ENCODE measurements around the gene SUCO.
"Not testable (repeated sequence)": the region's sequence is repeated elsewhere in the genome, so short reads cannot be mapped to it uniquely, and the experiment has no call there.

Gene SUCO

DNA sequence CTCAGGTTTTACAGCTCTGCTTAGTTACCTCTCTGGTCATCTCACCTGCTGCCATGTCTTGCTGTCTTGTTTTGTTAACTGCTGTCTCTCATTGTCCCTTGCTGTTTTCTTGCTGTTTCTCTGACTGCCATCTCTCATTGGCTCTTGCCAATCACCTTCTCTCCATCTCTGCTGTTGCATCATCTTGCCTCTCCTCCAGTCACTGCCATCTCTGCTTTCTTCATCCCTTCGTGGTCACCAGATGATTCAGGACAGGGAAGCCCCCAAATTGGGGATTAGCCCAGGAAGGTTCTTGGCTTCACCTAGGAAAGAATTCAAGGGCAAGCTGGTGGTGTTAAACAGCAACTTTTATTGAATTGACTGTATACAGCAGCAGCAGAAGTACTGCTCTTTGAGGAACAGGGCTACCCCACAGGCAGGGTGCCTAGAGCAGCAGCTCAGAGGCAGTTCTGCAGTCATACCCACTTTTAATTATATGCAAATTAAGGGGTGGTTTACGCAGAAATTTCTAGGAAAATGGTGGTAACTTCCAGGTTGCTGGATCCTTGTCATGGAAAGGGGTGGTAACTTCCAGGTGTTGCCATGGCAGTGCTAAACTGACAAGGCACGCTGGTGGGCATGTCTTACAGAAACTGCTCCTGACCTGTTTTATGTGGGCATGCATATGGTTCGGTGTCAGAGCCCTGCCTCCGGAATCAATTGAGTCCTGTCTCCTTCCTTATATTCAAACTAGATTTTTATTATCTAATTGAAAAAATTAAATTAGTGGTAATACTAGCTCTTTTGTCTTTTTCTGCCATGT is 33.4 kb downstream of the SUCO start:
- no peak for DNase-seq

DNA sequence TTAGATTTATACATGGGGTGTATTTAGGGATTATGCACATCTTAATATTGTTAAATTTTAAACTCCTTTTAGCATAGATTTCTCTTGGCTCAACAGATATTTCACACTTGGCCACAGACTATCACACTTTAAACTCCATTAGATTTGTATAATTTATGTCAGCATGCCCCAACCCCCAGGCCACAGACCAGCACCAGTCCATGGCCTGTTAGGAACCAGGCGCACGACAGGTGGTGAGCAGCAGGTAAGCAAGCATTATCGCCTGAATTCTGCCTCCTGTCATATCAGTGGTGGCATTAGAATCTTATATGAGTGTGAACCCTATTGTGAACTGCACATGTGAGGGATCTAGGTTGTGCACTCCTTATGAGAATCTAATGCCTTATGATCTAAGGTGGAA is 34.8 kb downstream of the SUCO start:
- no peak for DNase-seq

GRCh38 chr1:172574080-172574479 is 41.1 kb downstream of the SUCO start:
- no peak for DNase-seq

GRCh38 chr1:172578586-172578985 is 45.6 kb downstream of the SUCO start:
- DNase-seq, result no peak

GRCh38 chr1:172581273-172581672 is 48.3 kb downstream of the SUCO start:
- DNase-seq, result no peak

GRCh38 chr1:172581779-172582178 is 48.8 kb downstream of the SUCO start:
- no peak for DNase-seq

DNA sequence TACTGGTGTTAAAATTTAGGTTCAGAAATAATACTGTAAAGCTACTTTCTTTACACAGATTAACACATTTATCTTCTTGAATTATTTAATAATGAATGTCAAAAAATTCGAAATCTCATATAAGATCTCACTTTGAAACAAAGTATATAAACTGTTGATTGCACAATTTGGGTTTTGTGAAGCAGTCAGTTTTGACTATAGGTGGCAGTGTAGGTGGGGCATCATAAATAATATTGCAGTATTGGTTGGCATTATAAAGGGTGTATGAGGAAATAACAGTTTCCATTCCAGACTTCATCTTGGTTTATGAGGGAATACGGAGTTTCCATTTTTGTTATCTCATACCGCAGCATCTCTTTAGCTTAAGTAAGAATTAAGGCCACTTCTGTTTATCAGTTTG is 49.9 kb downstream of the SUCO start:
- no peak for DNase-seq

- no peak for DNase-seq
Observed at GRCh38 chr1:172585348-172585747, 52.4 kb downstream of the SUCO start.

DNA sequence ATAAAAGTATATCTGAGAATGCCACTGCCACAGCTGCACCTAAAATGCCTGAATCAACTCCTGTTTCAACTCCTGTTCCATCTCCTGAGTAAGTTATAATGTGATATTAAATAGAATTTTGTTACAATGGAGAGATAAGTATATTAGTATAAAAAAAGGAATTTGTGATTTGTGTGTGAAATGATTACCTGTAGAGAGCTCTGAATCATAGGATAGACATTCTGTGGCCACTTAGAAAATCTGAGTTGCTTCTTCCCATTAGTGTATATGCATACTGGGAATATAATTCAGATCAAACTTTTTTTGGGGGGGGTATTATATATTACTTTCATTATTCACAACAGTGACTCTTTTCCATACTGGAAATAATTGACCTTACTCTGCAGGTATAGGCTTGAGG is 52.9 kb downstream of the SUCO start:
- DNase-seq, result no peak

DNA sequence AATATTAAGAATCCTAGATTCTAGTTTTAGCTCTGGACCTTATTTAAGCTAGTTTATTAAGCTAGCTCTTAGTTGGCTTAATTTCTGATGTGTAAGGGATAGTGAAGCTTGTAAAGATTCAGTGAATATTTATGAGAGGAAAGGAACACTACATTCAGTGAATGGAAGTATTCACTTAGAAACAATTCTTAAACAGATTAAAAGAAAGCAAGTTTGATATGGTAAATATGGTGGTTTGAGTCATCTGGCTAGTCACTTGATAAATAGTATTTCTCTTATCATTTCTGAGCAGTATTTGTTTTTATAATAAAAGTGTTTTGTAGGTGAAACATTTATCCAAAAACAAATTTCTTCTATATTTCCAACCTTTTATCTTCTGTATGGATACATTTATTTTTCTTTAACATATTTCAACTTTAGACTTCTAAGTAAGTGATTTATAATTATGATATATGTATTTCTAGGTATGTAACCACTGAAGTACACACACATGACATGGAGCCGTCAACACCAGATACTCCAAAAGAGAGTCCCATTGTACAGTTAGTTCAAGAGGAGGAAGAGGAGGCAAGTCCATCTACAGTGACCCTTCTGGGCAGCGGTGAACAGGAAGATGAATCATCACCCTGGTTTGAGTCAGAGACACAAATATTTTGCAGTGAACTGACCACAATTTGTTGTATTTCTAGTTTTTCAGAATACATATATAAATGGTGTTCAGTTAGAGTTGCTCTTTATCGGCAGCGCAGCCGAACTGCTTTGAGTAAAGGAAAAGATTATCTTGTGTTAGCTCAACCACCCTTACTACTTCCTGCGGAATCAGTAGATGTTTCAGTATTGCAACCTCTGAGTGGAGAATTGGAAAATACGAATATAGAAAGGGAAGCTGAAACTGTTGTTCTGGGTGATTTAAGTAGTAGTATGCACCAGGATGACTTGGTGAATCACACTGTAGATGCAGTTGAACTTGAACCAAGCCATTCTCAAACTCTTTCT is 55.6 kb downstream of the SUCO start:
- no peak for DNase-seq

DNA sequence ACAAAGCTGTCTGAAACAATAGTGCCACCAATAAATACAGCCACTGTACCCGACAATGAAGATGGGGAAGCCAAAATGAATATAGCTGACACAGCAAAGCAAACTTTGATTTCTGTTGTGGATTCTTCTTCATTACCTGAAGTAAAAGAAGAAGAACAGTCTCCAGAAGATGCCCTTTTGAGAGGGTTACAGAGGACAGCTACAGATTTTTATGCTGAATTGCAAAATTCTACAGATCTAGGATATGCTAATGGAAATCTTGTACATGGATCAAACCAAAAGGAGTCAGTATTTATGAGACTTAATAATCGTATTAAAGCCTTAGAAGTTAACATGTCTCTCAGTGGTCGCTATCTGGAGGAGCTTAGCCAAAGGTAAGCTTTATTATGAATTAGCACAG is 56.6 kb downstream of the SUCO start:
- DNase-seq, result no peak

- not testable (repeated sequence) for DNase-seq
Observed at GRCh38 chr1:172591429-172591828, 58.5 kb downstream of the SUCO start.

DNA sequence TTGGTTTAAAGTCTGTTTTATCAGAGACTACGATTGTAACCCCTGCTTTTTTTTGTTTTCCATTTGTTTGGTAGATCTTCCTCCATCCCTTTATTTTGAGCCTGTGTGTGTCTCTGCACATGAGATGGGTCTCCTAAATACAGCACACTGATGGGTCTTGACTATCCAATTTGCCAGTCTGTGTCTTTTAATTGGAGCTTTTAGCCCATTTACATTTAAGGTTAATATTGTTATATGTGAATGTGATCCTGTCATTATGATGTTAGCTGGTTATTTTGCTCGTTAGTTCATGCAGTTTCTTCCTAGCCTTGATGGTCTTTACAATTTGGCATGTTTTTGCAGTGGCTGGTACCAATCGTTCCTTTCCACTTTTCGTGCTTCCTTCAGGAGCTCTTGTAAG is 62.1 kb downstream of the SUCO start:
- DNase-seq, result not testable (repeated sequence)

- not testable (repeated sequence) for DNase-seq
Observed at GRCh38 chr1:172596782-172597181, 63.8 kb downstream of the SUCO start.

GRCh38 chr1:172599912-172600311 is 67.0 kb downstream of the SUCO start:
- DNase-seq, result no peak

DNA sequence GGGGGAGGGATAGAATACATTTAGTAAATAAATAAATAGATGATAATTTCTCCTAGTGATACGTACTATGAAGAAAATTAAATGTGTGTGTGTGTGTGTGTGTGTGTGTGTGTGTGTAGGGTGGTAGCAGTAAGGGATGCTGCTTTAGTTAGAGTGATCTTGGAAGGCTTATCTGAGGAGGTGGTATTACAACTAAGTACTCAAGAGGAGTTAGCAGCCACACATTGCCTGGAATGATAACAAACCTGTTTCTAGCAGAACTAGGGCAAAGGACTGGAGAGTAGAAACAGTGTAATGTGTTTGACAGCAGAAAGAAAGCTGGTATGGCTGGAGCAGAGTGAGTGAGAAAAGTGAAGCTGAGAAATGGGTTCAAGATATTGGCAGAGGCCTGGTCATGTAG is 67.7 kb downstream of the SUCO start:
- DNase-seq, result no peak

DNA sequence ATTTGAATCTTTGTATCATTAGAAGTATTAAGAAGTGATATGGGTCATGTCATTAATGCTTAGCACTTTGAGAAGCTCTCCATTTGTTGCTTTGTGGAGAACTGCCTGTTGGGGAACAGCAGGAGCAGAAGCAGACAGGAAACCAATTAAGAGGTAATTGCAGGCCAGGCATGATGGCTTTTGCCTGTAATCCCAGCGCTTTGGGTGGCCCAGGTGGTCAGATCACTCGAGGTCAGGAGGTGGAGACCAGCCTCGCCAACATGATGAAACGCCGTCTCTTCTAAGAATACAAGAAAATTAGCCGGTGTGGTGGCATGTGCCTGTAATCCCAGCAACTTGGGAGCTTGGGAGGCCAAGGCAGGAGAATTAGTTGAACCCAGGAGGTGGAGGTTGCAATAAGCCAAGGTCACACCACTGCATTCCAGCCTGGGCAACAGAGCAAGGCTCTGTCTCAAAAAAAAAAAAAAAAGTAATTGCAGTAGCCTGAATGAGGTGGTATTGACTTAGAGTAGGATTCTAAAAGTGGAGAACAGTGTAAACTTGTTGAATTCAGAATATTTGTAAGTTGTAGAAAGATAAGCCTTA is 68.2 kb downstream of the SUCO start:
- DNase-seq, result no peak

DNA sequence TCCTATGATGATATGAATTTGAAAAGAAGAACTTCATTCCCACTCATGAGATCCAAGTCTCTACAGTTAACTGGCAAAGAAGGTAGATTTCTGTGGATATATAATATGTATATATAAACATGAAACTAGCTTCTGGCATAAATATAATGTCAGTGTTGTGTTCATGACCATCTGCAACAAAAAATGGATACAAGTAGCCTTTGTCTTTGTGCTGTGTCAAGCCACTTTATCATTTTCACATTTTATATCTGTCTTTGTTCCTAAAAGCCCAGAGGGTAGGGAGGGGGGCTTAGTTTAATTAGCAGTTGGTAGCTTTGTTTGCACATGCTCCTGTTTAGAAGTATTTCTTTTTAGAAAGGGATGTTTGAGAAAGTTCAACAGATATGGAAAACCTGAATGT is 69.8 kb downstream of the SUCO start:
- DNase-seq, result no peak

- no peak for DNase-seq
Observed at GRCh38 chr1:172603816-172604215, 70.9 kb downstream of the SUCO start.

DNA sequence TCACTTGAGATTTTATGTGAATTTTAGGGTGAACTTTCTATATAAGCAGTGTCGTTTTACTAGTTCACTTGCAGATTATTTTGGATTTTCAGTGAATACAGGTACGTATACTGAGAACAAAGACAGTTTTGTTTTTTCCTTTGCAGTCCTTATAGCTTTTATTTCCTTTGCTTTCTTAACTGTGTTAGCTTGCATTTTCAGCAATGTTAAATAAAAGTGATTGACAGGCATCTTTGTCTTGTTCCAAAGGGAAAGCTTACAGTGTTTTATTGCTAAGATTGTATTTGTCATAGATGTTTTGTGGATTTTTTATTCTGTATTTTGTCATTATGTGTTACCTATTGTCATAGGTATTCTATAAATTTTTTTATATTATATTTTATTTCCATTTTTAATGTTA is 72.7 kb downstream of the SUCO start:
- DNase-seq, result no peak

- DNase-seq, result no peak
Observed at GRCh38 chr1:172607145-172607544, 74.2 kb downstream of the SUCO start.

DNA sequence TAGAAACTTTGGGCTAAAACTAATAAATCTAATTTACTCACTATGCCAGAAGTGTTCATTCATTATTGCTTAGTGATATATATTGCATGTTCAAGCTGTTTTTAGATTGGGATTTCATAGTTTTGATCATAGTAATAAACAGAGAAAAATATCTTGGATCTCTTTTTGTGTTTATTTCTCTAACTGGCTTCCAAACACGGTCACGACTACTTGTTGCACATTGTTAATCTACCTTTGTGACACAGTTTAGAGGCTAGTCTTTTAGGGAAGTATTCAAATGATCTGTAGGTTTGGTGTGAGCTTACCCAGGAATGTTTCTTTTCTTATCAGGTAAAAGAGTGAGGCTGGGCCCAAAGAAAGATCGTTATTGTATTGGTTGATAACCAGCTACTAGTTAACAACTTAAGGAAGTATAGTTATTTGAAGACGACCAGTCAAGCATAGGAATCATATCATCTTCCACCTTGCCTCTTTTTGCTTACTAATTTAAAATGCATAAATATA is 75.2 kb downstream of the SUCO start:
- no peak for DNase-seq

GRCh38 chr1:172609528-172609927 is 76.6 kb downstream of the SUCO start:
- DNase-seq, result no peak

All from activated CD8-positive, alpha-beta memory T cell treated with anti-CD3 and anti-CD28 coated beads, Interleukin-2, amount 50 U/mL, for 4 hours (primary cell).